H1 (cell line): ENCODE measurements around the gene C18orf63. TPM values are rescaled to one million over a fixed set of nuclear protein-coding genes. Genes with fewer than 3 reads are reported as not detected.

Experiments
- CTCF ChIA-PET: fragments of 300-600 bp; sonication (Branson Sonifier 250); formaldehyde crosslinking; loops from one replicate; lab custom pipeline; 2021; ENCODE audit not compliant: partially characterized antibody; lab: Charles Lee
- POLR2A ChIA-PET: fragments of 300-600 bp; sonication (Branson Sonifier 250); formaldehyde crosslinking; loops from one replicate; lab custom pipeline; 2021; ENCODE audit warnings: inconsistent platforms; ENCODE audit not compliant: partially characterized antibody; lab: Charles Lee
- DNase-seq, 2 experiments: peaks; one replicate each; pipeline versions ENCODE4 v3.0.0 to v3.0.0-alpha.2; 2010 to 2022; ENCODE audit warnings: low spot score in 2 of 2, low read depth in 1 of 2, mixed read lengths in 1 of 2
- FAIRE-seq: peaks from 2 replicates; lab custom pipeline; 2011; peaks lifted over from hg19 to GRCh38; lab: Jason Lieb, UNC
- H2AFZ ChIP-seq: 2 replicates; pipeline ENCODE4 v1.8.1; 2012; ENCODE audit warnings: low read length, inconsistent platforms
- H2AK5ac ChIP-seq: 2 replicates; pipeline ENCODE4 v1.6.1; 2013; ENCODE audit warnings: low read depth, low read length
- H2BK120ac ChIP-seq: replicated peaks from 2 replicates; pipeline ENCODE3; 2013; ENCODE audit warnings: low read depth, low read length, inconsistent platforms
- H2BK12ac ChIP-seq: 2 replicates; pipeline ENCODE4 v1.6.1; 2013; ENCODE audit warnings: low read depth, low read length
- H2BK15ac ChIP-seq: 2 replicates; pipeline ENCODE4 v1.6.1; 2013; ENCODE audit warnings: low read length
- H2BK20ac ChIP-seq: 2 replicates; pipeline ENCODE4 v1.6.1; 2013; ENCODE audit warnings: low read length
- H2BK5ac ChIP-seq: 2 replicates; pipeline ENCODE4 v1.6.1; 2013; ENCODE audit warnings: low read depth, low read length
- H3K14ac ChIP-seq: 2 replicates; pipeline ENCODE4 v1.6.1; 2013; ENCODE audit warnings: inconsistent platforms; ENCODE audit not compliant: insufficient read length
- H3K18ac ChIP-seq: 2 replicates; pipeline ENCODE4 v1.6.1; 2013; ENCODE audit warnings: low read length; ENCODE audit errors: extremely low read depth
- H3K23ac ChIP-seq: 2 replicates; pipeline ENCODE4 v1.6.1; 2013; ENCODE audit warnings: inconsistent platforms; ENCODE audit not compliant: insufficient read length
- H3K23me2 ChIP-seq: 2 replicates; pipeline ENCODE4 v1.6.1; 2013; ENCODE audit warnings: low read depth, low read length
- H3K27ac ChIP-seq: 2 replicates; pipeline ENCODE4 v1.6.1; 2011; ENCODE audit warnings: low read depth, low read length, inconsistent platforms
- H3K27me3 ChIP-seq, 4 experiments: replicated peaks in 1 of 4; 1 replicate in 1 of 4; 2 replicates in 3 of 4; pipeline versions ENCODE4 v1.6.1 to v1.8.1; 2011 to 2013; ENCODE audit warnings: low read length in 3 of 4, mild to moderate bottlenecking in 3 of 4, inconsistent platforms in 2 of 4, mixed read lengths in 2 of 4, moderate library complexity in 1 of 4; ENCODE audit not compliant: control insufficient read depth in 3 of 4, insufficient read depth in 3 of 4; ENCODE audit errors: extremely low read depth in 1 of 4
- H3K36me3 ChIP-seq, 4 experiments: 2 replicates each; pipeline versions ENCODE4 v1.6.1 to v1.8.1; 2011 to 2013; ENCODE audit warnings: mild to moderate bottlenecking in 4 of 4, low read length in 3 of 4, moderate library complexity in 2 of 4, control low read depth in 1 of 4, inconsistent platforms in 1 of 4; ENCODE audit not compliant: insufficient read depth in 4 of 4, control insufficient read depth in 2 of 4
- H3K4ac ChIP-seq: replicated peaks from 2 replicates; pipeline ENCODE3; 2013; ENCODE audit warnings: low read length, low read depth, mixed read lengths, inconsistent platforms; ENCODE audit not compliant: insufficient read length
- H3K4me1 ChIP-seq, 4 experiments: replicated peaks in 1 of 4; 1 replicate in 1 of 4; 2 replicates in 3 of 4; pipeline versions ENCODE4 v1.6.1 to v1.8.1; 2011 to 2013; ENCODE audit warnings: low read length in 3 of 4, inconsistent platforms in 2 of 4, mixed read lengths in 1 of 4; ENCODE audit not compliant: insufficient read depth in 4 of 4, control insufficient read depth in 3 of 4
- H3K4me2 ChIP-seq, 2 experiments: 2 replicates each; pipeline versions ENCODE4 v1.6.1 to v1.8.1; 2011 to 2013; ENCODE audit warnings: low read depth in 2 of 2, low read length in 2 of 2, control low read depth in 1 of 2, inconsistent platforms in 1 of 2, mild to moderate bottlenecking in 1 of 2; ENCODE audit not compliant: insufficient read depth in 1 of 2
- H3K4me3 ChIP-seq, 4 experiments: fragments of 200-600, 300-600 bp in 1 of 4; sonication (generic), shearing (Covaris generic), sonication (Bioruptor Twin) in 1 of 4; 2 replicates each; pipeline versions ENCODE4 v1.5.1 to v1.8.1; 2011 to 2016; ENCODE audit warnings: low read length in 4 of 4, low read depth in 3 of 4, control low read depth in 2 of 4, inconsistent platforms in 2 of 4, mild to moderate bottlenecking in 2 of 4, mixed read lengths in 1 of 4, moderate library complexity in 1 of 4; ENCODE audit not compliant: insufficient read depth in 2 of 4; ENCODE audit errors: extremely low read depth in 1 of 4
- H3K56ac ChIP-seq: replicated peaks from 2 replicates; pipeline ENCODE3; 2013; ENCODE audit warnings: low read depth, mild to moderate bottlenecking, mixed read lengths, low read length, inconsistent platforms; ENCODE audit not compliant: insufficient read length
- H3K79me1 ChIP-seq: 2 replicates; pipeline ENCODE4 v1.6.1; 2013; ENCODE audit warnings: low read depth, low read length, control low read depth
- H3K79me2 ChIP-seq, 2 experiments: 2 replicates each; pipeline versions ENCODE4 v1.6.1 to v1.8.1; 2012 to 2013; ENCODE audit warnings: low read length in 2 of 2, mild to moderate bottlenecking in 2 of 2, inconsistent platforms in 1 of 2; ENCODE audit not compliant: insufficient read depth in 2 of 2, control insufficient read depth in 1 of 2
- H3K9ac ChIP-seq, 4 experiments: replicated peaks in 1 of 4; 1 replicate in 1 of 4; 2 replicates in 3 of 4; pipeline versions ENCODE4 v1.6.1 to v1.8.1; 2011 to 2013; ENCODE audit warnings: low read depth in 3 of 4, low read length in 3 of 4, control low read depth in 2 of 4, mild to moderate bottlenecking in 2 of 4, moderate library complexity in 2 of 4, inconsistent platforms in 1 of 4; ENCODE audit errors: extremely low read depth in 1 of 4
- H3K9me3 ChIP-seq, 2 experiments: 2 replicates each; pipeline versions ENCODE4 v1.6.1 to v1.8.1; 2012 to 2013; ENCODE audit warnings: mild to moderate bottlenecking in 2 of 2, moderate library complexity in 2 of 2, control low read depth in 1 of 2, inconsistent platforms in 1 of 2, low read depth in 1 of 2, low read length in 1 of 2, mixed read lengths in 1 of 2; ENCODE audit not compliant: insufficient read depth in 2 of 2
- H4K20me1 ChIP-seq, 2 experiments: replicated peaks in 1 of 2; 2 replicates each; pipeline versions ENCODE3 to v1.8.1; 2011 to 2013; ENCODE audit warnings: inconsistent platforms in 2 of 2, low read length in 2 of 2, mild to moderate bottlenecking in 1 of 2; ENCODE audit not compliant: insufficient read depth in 2 of 2, control insufficient read depth in 1 of 2
- H4K5ac ChIP-seq: 2 replicates; pipeline ENCODE4 v1.6.1; 2013; ENCODE audit warnings: low read length, low read depth, mixed read lengths, inconsistent platforms; ENCODE audit not compliant: insufficient read length
- H4K8ac ChIP-seq: 2 replicates; pipeline ENCODE4 v1.8.0; 2013; ENCODE audit warnings: mild to moderate bottlenecking, moderate library complexity, low read length, inconsistent platforms; ENCODE audit not compliant: insufficient read depth; ENCODE audit errors: extremely low read depth
- H4K91ac ChIP-seq: replicated peaks from 2 replicates; pipeline ENCODE3; 2013; ENCODE audit warnings: low read length, mixed read lengths, inconsistent platforms; ENCODE audit not compliant: insufficient read length
- CBX8 ChIP-seq: fragments of 300-800, 300-1000 bp; sonication (generic); IDR thresholded peaks from 2 replicates; pipeline ENCODE4 v1.7.1; 2016; ENCODE audit warnings: low read depth, low read length, borderline replicate concordance
- GTF2F1 ChIP-seq: IDR thresholded peaks from 2 replicates; pipeline ENCODE4 v1.6.1; 2012; ENCODE audit warnings: low read depth, low read length, improper control_type of control experiment, borderline replicate concordance
- HDAC2 ChIP-seq, 2 experiments: fragments of 300-600 bp in 1 of 2; sonication (generic) in 1 of 2; IDR thresholded peaks; 2 replicates each; pipeline ENCODE4 v1.6.1; 2011 to 2012; ENCODE audit warnings: low read depth in 2 of 2, low read length in 2 of 2, mild to moderate bottlenecking in 2 of 2, moderate library complexity in 2 of 2, borderline replicate concordance in 1 of 2, inconsistent platforms in 1 of 2
- POLR2A ChIP-seq, 2 experiments: IDR thresholded peaks; 1 replicate in 1 of 2; 2 replicates in 1 of 2; pipeline ENCODE4 v1.6.1; 2011; ENCODE audit warnings: low read depth in 2 of 2, low read length in 2 of 2, mild to moderate bottlenecking in 2 of 2; ENCODE audit errors: control extremely low read depth in 1 of 2
- RXRA ChIP-seq: IDR thresholded peaks from 2 replicates; pipeline ENCODE4 v1.6.1; 2011; ENCODE audit warnings: low read depth, mild to moderate bottlenecking, low read length, moderate library complexity; ENCODE audit not compliant: insufficient read depth
- SAP30 ChIP-seq: fragments of 300-600 bp; sonication (generic); IDR thresholded peaks from 2 replicates; pipeline ENCODE4 v1.7.1; 2012; ENCODE audit warnings: low read length, moderate library complexity, mild to moderate bottlenecking, inconsistent platforms; ENCODE audit not compliant: insufficient read depth, insufficient replicate concordance
- SP1 ChIP-seq: IDR thresholded peaks from 2 replicates; pipeline ENCODE4 v1.6.1; 2011; ENCODE audit warnings: low read depth, low read length
- TAF1 ChIP-seq: IDR thresholded peaks from 2 replicates; pipeline ENCODE4 v1.6.1; 2011; ENCODE audit warnings: mild to moderate bottlenecking, low read depth, low read length
- whole genome bisulfite sequencing, 2 experiments: shearing (Covaris generic) in 1 of 2; methylation state at CpG; one replicate each; pipeline versions ENCODE4 v1.1.6 to v1.1.7; 2013 to 2015; ENCODE audit warnings: low lambda C conversion rate in 2 of 2, mixed read lengths in 2 of 2, inconsistent platforms in 1 of 2, low coverage in 1 of 2, missing lambda C conversion rate in 1 of 2; ENCODE audit not compliant: insufficient replicate concordance in 2 of 2, insufficient coverage in 1 of 2, insufficient read length in 1 of 2; ENCODE audit errors: extremely low coverage in 1 of 2, missing lambda C conversion rate in 1 of 2; 5-methylcytosine and 5-hydroxymethylcytosine counted together
- polyA plus RNA-seq, 7 experiments: library from polyadenylated mRNA; depleted of rRNA in 3 of 7; stranded (reverse) in 5 of 7; unstranded in 2 of 7; fragments of >200 nt in 5 of 7; fragments of 200-250 nt in 2 of 7; gene quantifications; 1 replicate in 5 of 7; 2 replicates in 1 of 7; 4 replicates in 1 of 7; pipeline versions ENCODE4 v1.2.1 to v1.2.3, GENCODE V29; 2011 to 2013; ENCODE audit warnings: missing spikeins in 2 of 7, mixed read lengths in 2 of 7
- total RNA-seq: library from RNA; stranded (reverse); fragmentation: NEBNext Ultra II Directional; extraction: Animal tissue kit (Norgen Biotek cat#: 25700); gene quantifications from 2 replicates; pipeline ENCODE4 v1.2.1, GENCODE V29; 2021
- TF ChIP-seq, protein P1 (sequence below): IDR thresholded peaks from 2 replicates; pipeline ENCODE4 v1.6.1; 2011; ENCODE audit warnings: low read length, improper control_type of control experiment

Gene C18orf63
- total and polyA plus RNA-seq, 2 of the 8 experiments (the other 6 are each of a cell fraction or from before 2014, with no cell fraction given), result not detected

DNA sequence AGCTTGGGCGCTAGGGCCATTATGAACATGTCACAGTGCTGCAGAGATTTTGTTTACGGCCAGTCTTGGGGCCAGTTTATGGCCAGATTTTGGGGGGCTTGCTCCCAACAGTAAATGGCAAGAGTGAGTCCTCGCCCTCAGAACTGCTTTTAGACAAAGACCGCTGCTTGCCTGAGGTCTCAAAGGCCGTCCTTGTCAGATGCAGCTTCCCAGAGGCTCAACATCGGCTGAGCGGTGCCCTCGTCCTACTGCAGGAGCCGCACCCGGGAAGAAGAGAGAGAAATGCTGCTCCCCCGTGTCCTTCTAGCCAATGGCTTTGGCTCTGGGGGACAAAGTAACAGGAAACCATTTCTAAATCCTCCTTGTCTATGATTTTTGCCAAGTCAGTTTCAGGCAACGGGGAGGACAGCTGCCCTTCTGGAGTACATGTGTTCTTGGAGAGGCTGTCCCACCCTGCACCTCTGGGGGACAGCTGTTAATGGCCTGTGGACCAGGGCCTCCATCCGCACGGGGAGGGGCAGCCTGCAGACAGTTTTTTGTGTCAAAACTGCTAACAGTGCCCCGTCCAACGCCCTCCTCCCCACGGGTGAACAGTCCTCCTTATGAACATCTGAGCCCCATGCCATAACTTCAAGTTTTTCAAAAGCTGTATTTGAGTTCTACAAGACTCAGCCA is 66.1 kb downstream of the C18orf63 start:
- H3K14ac ChIP-seq, result no peak overlapping the region
- H4K8ac ChIP-seq, result no peak overlapping the region
- H3K79me1 ChIP-seq, result no peaks in the 10 kb centered on the region
- no peaks in the 10 kb centered on the region for H3K23me2 ChIP-seq
- 92% methylated on average over 14 of the region's 17 CpGs; no CpG with 5 or more reads in 1 of the 2 experiments for WGBS, 2 experiments
- FAIRE-seq, result no peak
- H3K56ac ChIP-seq, result no peak overlapping the region
- no peaks in the 10 kb centered on the region for H3K27me3 ChIP-seq
- H3K18ac ChIP-seq, result no peak overlapping the region
- no peaks in the 10 kb centered on the region for H3K36me3 ChIP-seq
- H4K20me1 ChIP-seq, result no peaks in the 10 kb centered on the region
- no peak overlapping the region for H2AK5ac ChIP-seq
- H2BK20ac ChIP-seq, result no peak overlapping the region
- DNase-seq, result peak in 1 of 2 experiments; percentile 28
- H3K79me2 ChIP-seq, result no peaks in the 10 kb centered on the region
- no peak overlapping the region for H4K5ac ChIP-seq
- no peak overlapping the region for H3K4me3 ChIP-seq
- H2BK12ac ChIP-seq, result no peak overlapping the region
- ChIA-PET POLR2A (no interaction called here), CTCF (interaction anchor here (0.6 to 1.6 kb wide), 4 partner anchors 40 to 172 kb away, joined by 3 to 4 read pairs (median 3); no protein-coding TSS in a partner anchor)
- H2AFZ ChIP-seq, result no peak overlapping the region
- H3K4me1 ChIP-seq, result peaks cover 0 to 3% (median under 1%) of the 10 kb centered on the region in 4 experiments; a peak in 2 of 7 replicates
- H2BK120ac ChIP-seq, result no peak overlapping the region
- no peak overlapping the region for H3K27ac ChIP-seq
- no peak overlapping the region for H3K4ac ChIP-seq
- no peak overlapping the region for H4K91ac ChIP-seq
- H3K4me2 ChIP-seq, result no peak overlapping the region
- H3K9ac ChIP-seq, result no peak overlapping the region
- peaks cover 7 to 19% of the 10 kb centered on the region in 2 experiments; a peak in 3 of 4 replicates for H3K9me3 ChIP-seq
- no peak overlapping the region for H2BK5ac ChIP-seq
- no peak overlapping the region for H2BK15ac ChIP-seq
- no peak overlapping the region for H3K23ac ChIP-seq
- TF ChIP-seq GTF2F1, result no peak
- no peak for TF ChIP-seq SAP30
- TF ChIP-seq TAF1, result no peak
- no peak for TF ChIP-seq RXRA
- TF ChIP-seq, protein P1, sequence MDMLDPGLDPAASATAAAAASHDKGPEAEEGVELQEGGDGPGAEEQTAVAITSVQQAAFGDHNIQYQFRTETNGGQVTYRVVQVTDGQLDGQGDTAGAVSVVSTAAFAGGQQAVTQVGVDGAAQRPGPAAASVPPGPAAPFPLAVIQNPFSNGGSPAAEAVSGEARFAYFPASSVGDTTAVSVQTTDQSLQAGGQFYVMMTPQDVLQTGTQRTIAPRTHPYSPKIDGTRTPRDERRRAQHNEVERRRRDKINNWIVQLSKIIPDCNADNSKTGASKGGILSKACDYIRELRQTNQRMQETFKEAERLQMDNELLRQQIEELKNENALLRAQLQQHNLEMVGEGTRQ, result no peak
- no peak for TF ChIP-seq POLR2A (IDR thresholded peaks at IDR 0.05; ENCODE audit: control extremely low read depth in 1 of 2, low read depth in 2 of 2, low read length in 2 of 2)
- no peak for TF ChIP-seq HDAC2 (IDR thresholded peaks at IDR 0.05; ENCODE audit: borderline replicate concordance in 1 of 2, low read depth in 2 of 2, low read length in 2 of 2)
- no peak for TF ChIP-seq SP1
- TF ChIP-seq CBX8, result no peak
